Measurements from ENCODE around the gene TMEM254. TPM values are rescaled to one million over a fixed set of nuclear protein-coding genes. Genes with fewer than 3 reads are reported as not detected.
A peak's percentile ranks its signal among the peaks of the same experiment; 100 is the strongest.

TMEM254 gene
- total RNA-seq, 4 donors from 2014 or later = 7.4 to 31.5 (median 20.3) TPM

GRCh38 chr10:80075781-80076180 lies 2.7 kb upstream of the TMEM254 start:
- H3K9me3 ChIP-seq = no peaks in the 10 kb centered on the region
- H3K4me3 ChIP-seq = no peak overlapping the region
- H3K27ac ChIP-seq = no peak overlapping the region
- DNase-seq = no peak
- TF ChIP-seq CTCF (IDR thresholded peaks at IDR 0.05) (no peak), POLR2A (IDR thresholded peaks at IDR 0.05) (no peak)
- H3K36me3 ChIP-seq = no peaks in the 10 kb centered on the region
- peaks cover 0 to 16% (median 7%) of the 10 kb centered on the region in 4 donors for H3K4me1 ChIP-seq
- no peaks in the 10 kb centered on the region for H3K27me3 ChIP-seq

- Histone ChIP-seq H3K9me3 (no peaks in the 10 kb centered on the region), H3K4me1 (peaks cover 0 to 16% (median 7%) of the 10 kb centered on the region in 4 donors), H3K27ac (peak overlapping the region; percentile 89 to 97 (median 93)), H3K27me3 (no peaks in the 10 kb centered on the region), H3K4me3 (peak overlapping the region; percentile 69 to 87 (median 80)), H3K36me3 (peaks cover 0 to 3% (median 0%) of the 10 kb centered on the region in 3 donors)
- no peak for DNase-seq
- TF ChIP-seq CTCF (IDR thresholded peaks at IDR 0.05) = no peak
- no peak for TF ChIP-seq POLR2A (IDR thresholded peaks at IDR 0.05)
Observed at GRCh38 chr10:80077869-80078447, 507 bp upstream of the TMEM254 start.

- H3K4me1 ChIP-seq = peaks cover 0 to 16% (median 7%) of the 10 kb centered on the region in 4 donors
- peaks cover 0 to 11% (median 0%) of the 10 kb centered on the region in 3 donors for H3K36me3 ChIP-seq
- H3K9me3 ChIP-seq = no peaks in the 10 kb centered on the region
- H3K27ac ChIP-seq = peak overlapping the region; percentile 89 to 97 (median 93)
- no peak for TF ChIP-seq POLR2A (IDR thresholded peaks at IDR 0.05)
- no peak for TF ChIP-seq CTCF (IDR thresholded peaks at IDR 0.05)
- H3K27me3 ChIP-seq = no peaks in the 10 kb centered on the region
- no peak for DNase-seq
- H3K4me3 ChIP-seq = peak overlapping the region; percentile 69 to 87 (median 80)
Observed at GRCh38 chr10:80079312-80079719, 851 bp downstream of the TMEM254 start.

GRCh38 chr10:80081026-80081425 lies 2.6 kb downstream of the TMEM254 start:
- no peak overlapping the region for H3K4me3 ChIP-seq
- no peaks in the 10 kb centered on the region for H3K27me3 ChIP-seq
- H3K9me3 ChIP-seq = no peaks in the 10 kb centered on the region
- no peak overlapping the region for H3K27ac ChIP-seq
- peaks cover 0 to 13% (median 0%) of the 10 kb centered on the region in 3 donors for H3K36me3 ChIP-seq
- DNase-seq = no peak
- no peak for TF ChIP-seq POLR2A (IDR thresholded peaks at IDR 0.05)
- TF ChIP-seq CTCF (IDR thresholded peaks at IDR 0.05) = no peak
- peaks cover 0 to 16% (median 7%) of the 10 kb centered on the region in 4 donors for H3K4me1 ChIP-seq

- no peaks in the 10 kb centered on the region for H3K9me3 ChIP-seq
- peaks cover 0 to 21% (median 0%) of the 10 kb centered on the region in 3 donors for H3K36me3 ChIP-seq
- DNase-seq = no peak
- H3K27ac ChIP-seq = no peak overlapping the region
- peaks cover 0 to 16% (median 7%) of the 10 kb centered on the region in 4 donors for H3K4me1 ChIP-seq
- no peak overlapping the region for H3K4me3 ChIP-seq
- no peak for TF ChIP-seq POLR2A (IDR thresholded peaks at IDR 0.05)
- no peak for TF ChIP-seq CTCF (IDR thresholded peaks at IDR 0.05)
- H3K27me3 ChIP-seq = no peaks in the 10 kb centered on the region
Observed at GRCh38 chr10:80081801-80082750, 3.6 kb downstream of the TMEM254 start.
